ENCODE results near the gene DIDO1. TPM values are rescaled to one million over a fixed set of nuclear protein-coding genes. Genes with fewer than 3 reads are reported as not detected.

The DIDO1 gene
- polyA plus RNA-seq, 1 of the 3 experiments (the other 2 are of a cell fraction), result 14.7 TPM

GRCh38 chr20:62845416-62846160, 80.7 kb downstream of the DIDO1 start:
- no peak for DNase-seq
- no peaks in the 10 kb centered on the region for H3K9me3 ChIP-seq
- no peaks in the 10 kb centered on the region for H3F3A ChIP-seq (replicated peaks; ENCODE audit: insufficient read depth)
- H3K79me2 ChIP-seq (ENCODE audit: insufficient read depth), result 0 out of 2 replicates have a peak, but pooled peaks cover 2% of the 10 kb centered on the region
- H3K27me3 ChIP-seq (ENCODE audit: insufficient read depth), result no peaks in the 10 kb centered on the region
- TF ChIP-seq MXI1 (IDR thresholded peaks at IDR 0.05; ENCODE audit: low read depth, low read length), result no peak
- no peak for TF ChIP-seq PBX3 (IDR thresholded peaks at IDR 0.05)
- TF ChIP-seq NFIC (IDR thresholded peaks at IDR 0.05; ENCODE audit: borderline replicate concordance), result no peak
- TF ChIP-seq RFX5 (IDR thresholded peaks at IDR 0.05; ENCODE audit: low read length), result no peak
- no peak for TF ChIP-seq SMC3 (IDR thresholded peaks at IDR 0.05; ENCODE audit: low read depth, low read length)
- peaks cover 11 to 27% of the 10 kb centered on the region in 2 experiments for H3K36me3 ChIP-seq (replicated peaks in 1 of 2; ENCODE audit: control insufficient read depth in 1 of 2, insufficient read depth in 2 of 2, low read length in 1 of 2)
- H3K27ac ChIP-seq (ENCODE audit: low read depth in 2 of 2, low read length in 1 of 2), result no peak overlapping the region
- H3K4me3 ChIP-seq (ENCODE audit: low read depth in 2 of 2, low read length in 1 of 2), result no peak overlapping the region
- H3K4me1 ChIP-seq (ENCODE audit: control insufficient read depth in 1 of 2, insufficient read depth in 2 of 2, low read depth in 1 of 2, low read length in 1 of 2), result no peaks in the 10 kb centered on the region
- H4K20me1 ChIP-seq (ENCODE audit: insufficient read depth), result no peaks in the 10 kb centered on the region
- no peak overlapping the region for H3K9ac ChIP-seq
- no peak overlapping the region for H3K4me2 ChIP-seq
- POLR2A ChIA-PET, result no interaction called here
- no peak overlapping the region for H2AFZ ChIP-seq (ENCODE audit: low read depth)
- WGBS (ENCODE audit: low lambda C conversion rate), result 95% methylated on average over 16 of the region's 16 CpGs
- CTCF ChIA-PET, result interaction anchor here (1.2 to 2.0 kb wide), 4 partner anchors 9 to 29 kb away, joined by 3 to 5 read pairs (median 4); no protein-coding TSS in a partner anchor
- H3K9me2 ChIP-seq, result no peaks in the 10 kb centered on the region

- H4K20me1 ChIP-seq (ENCODE audit: insufficient read depth), result no peaks in the 10 kb centered on the region
- H3K4me2 ChIP-seq, result no peak overlapping the region
- no peak for TF ChIP-seq MAX (IDR thresholded peaks at IDR 0.05; ENCODE audit: low read depth)
- no peak for TF ChIP-seq GABPA (IDR thresholded peaks at IDR 0.05; ENCODE audit: low read depth)
- TF ChIP-seq NRF1 (IDR thresholded peaks at IDR 0.05; ENCODE audit: low read depth, low read length), result no peak
- no peak for TF ChIP-seq JUND (IDR thresholded peaks at IDR 0.05)
- TF ChIP-seq ELF1 (IDR thresholded peaks at IDR 0.05), result no peak
- no peak for TF ChIP-seq MXI1 (IDR thresholded peaks at IDR 0.05; ENCODE audit: low read depth, low read length)
- TF ChIP-seq IRF3 (IDR thresholded peaks at IDR 0.05; ENCODE audit: low read depth, low read length), result no peak
- no peak for TF ChIP-seq EP300 (IDR thresholded peaks at IDR 0.05; ENCODE audit: borderline replicate concordance in 1 of 2, low read depth in 1 of 2, low read length in 1 of 2)
- no peak for TF ChIP-seq RAD21 (IDR thresholded peaks at IDR 0.05; ENCODE audit: low read length)
- 96% methylated on average over 7 of the region's 7 CpGs for WGBS (ENCODE audit: low lambda C conversion rate)
- H3F3A ChIP-seq (replicated peaks; ENCODE audit: insufficient read depth), result no peaks in the 10 kb centered on the region
- DNase-seq, result no peak
- no peaks in the 10 kb centered on the region; a peak in 1 of 4 replicates for H3K4me1 ChIP-seq (ENCODE audit: control insufficient read depth in 1 of 2, insufficient read depth in 2 of 2, low read depth in 1 of 2, low read length in 1 of 2)
- no peak overlapping the region for H2AFZ ChIP-seq (ENCODE audit: low read depth)
- H3K27ac ChIP-seq (ENCODE audit: low read depth in 2 of 2, low read length in 1 of 2), result no peak overlapping the region
- CTCF ChIA-PET, result interaction anchor here (1.2 kb wide), 1 partner anchor 8 kb away, joined by 3 read pairs; no protein-coding TSS in a partner anchor
- POLR2A ChIA-PET, result interaction anchor here (0.8 kb wide), 1 partner anchor 10 kb away, joined by 3 read pairs; no protein-coding TSS in a partner anchor
- no peaks in the 10 kb centered on the region for H3K79me2 ChIP-seq (ENCODE audit: insufficient read depth)
- H3K9me3 ChIP-seq, result no peaks in the 10 kb centered on the region
- peaks cover 11 to 27% of the 10 kb centered on the region in 2 experiments for H3K36me3 ChIP-seq (replicated peaks in 1 of 2; ENCODE audit: control insufficient read depth in 1 of 2, insufficient read depth in 2 of 2, low read length in 1 of 2)
- no peaks in the 10 kb centered on the region for H3K9me2 ChIP-seq
- H3K9ac ChIP-seq, result no peak overlapping the region
- no peak overlapping the region for H3K4me3 ChIP-seq (ENCODE audit: low read depth in 2 of 2, low read length in 1 of 2)
- H3K27me3 ChIP-seq (ENCODE audit: insufficient read depth), result no peaks in the 10 kb centered on the region
These were observed 82.1 kb downstream of the DIDO1 start for GRCh38 chr20:62844182-62844581.
